Measurements from ENCODE around the gene RFT1. TPM values are rescaled to one million over a fixed set of nuclear protein-coding genes. Genes with fewer than 3 reads are reported as not detected.
A peak's percentile ranks its signal among the peaks of the same experiment; 100 is the strongest.

RFT1 gene
- total and polyA plus RNA-seq, 5 donors: 7.0 to 12.9 (median 12.4) TPM

DNA sequence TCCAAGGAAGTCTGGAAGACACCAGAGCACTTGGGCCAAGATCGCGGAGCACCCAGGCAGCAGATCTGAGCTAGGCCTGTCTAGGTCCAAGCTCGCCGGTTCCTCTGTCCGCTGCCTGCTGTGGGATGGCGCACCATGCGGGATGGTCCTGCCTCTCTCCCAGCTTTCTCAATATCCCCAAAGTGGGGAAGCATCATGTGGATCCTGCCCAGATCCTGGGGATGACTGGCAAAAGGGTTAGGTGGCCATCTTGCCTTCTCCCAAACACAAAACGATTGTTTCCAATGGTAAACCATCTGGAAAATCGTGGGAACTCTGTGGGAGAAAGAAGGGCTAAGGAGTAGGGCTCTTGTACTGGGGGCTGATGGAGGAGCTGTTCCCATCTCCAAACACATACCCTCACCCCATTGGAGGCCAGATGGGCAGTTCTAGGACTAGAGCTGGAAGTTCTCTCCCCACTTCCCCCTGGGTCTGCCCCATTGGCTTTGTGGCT is 39.6 kb upstream of the RFT1 start:
- no peaks in the 10 kb centered on the region for H3K27me3 ChIP-seq (ENCODE audit: control insufficient read depth, insufficient read depth)
- intact Hi-C loops (cut with DNase I): no loop called here
- DNase-seq (no peak), ATAC-seq (no peak)
- no peak overlapping the region for H3K27ac ChIP-seq (ENCODE audit: low read length)
- no peak overlapping the region for H3K4me3 ChIP-seq (ENCODE audit: low read length)
- peaks cover 7% of the 10 kb centered on the region for H3K4me1 ChIP-seq (ENCODE audit: control insufficient read depth, insufficient read depth, low read length)
- H3K9me3 ChIP-seq (ENCODE audit: control insufficient read depth, low read length): no peaks in the 10 kb centered on the region
- WGBS: 92% methylated on average over 9 of the region's 9 CpGs

GRCh38 chr3:53169045-53169831 is 39.0 kb upstream of the RFT1 start:
- peaks cover 7% of the 10 kb centered on the region for H3K4me1 ChIP-seq (ENCODE audit: control insufficient read depth, insufficient read depth, low read length)
- no peak overlapping the region for H3K27ac ChIP-seq (ENCODE audit: low read length)
- no peak for DNase-seq
- H3K27me3 ChIP-seq (ENCODE audit: control insufficient read depth, insufficient read depth): no peaks in the 10 kb centered on the region
- no peak overlapping the region for H3K4me3 ChIP-seq (ENCODE audit: low read length)
- H3K9me3 ChIP-seq (ENCODE audit: control insufficient read depth, low read length): no peaks in the 10 kb centered on the region
- intact Hi-C loops (cut with DNase I): no loop called here
- 78% methylated on average over 15 of the region's 15 CpGs for WGBS
- ATAC-seq: no peak

DNA sequence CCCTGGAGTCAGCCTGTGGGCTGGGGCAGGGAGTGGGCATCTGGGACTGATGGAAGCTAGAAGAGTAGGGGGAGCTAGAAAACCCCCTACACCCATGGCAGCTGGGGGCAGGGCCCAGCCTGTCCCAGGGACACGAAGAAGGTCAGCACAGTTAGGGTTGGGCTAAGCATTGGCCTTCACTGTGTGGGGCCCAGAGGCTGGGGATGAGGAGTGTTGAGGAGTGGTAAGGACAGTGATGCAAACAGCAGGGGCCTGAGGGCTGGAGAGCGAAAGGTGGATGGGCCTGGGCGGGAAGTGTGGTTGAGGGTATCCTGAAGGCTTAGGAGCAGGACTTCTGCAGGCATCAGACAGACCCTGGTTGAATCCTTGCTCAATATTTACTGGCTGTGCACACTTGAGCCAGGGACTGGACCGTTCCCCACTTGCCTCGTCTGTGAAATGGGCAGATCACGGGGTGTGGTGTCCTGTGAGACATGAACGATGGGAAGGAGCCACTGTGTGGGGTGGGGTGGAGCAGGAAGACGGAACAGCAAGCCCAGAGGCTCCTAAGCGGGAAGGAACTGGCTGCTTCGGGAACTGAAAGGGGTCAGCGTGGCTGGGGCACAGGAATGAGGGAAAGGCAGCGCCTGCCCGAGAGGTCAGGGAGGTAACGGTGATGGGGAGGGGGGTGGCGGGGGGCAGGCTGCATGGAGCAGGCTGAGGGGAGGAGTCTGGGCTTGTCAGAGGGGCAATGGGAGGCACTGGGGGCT is 38.1 kb upstream of the RFT1 start:
- H3K27ac ChIP-seq (ENCODE audit: low read length): no peak overlapping the region
- H3K4me1 ChIP-seq (ENCODE audit: control insufficient read depth, insufficient read depth, low read length): peaks cover 7% of the 10 kb centered on the region
- WGBS: 84% methylated on average over 15 of the region's 15 CpGs
- no peaks in the 10 kb centered on the region for H3K27me3 ChIP-seq (ENCODE audit: control insufficient read depth, insufficient read depth)
- ATAC-seq (peak in 1 of 2 donors; percentile 4), DNase-seq (peak in 2 of 3 donors; percentile 49 to 81)
- intact Hi-C loops (cut with DNase I): no loop called here
- no peak overlapping the region for H3K4me3 ChIP-seq (ENCODE audit: low read length)
- no peaks in the 10 kb centered on the region for H3K9me3 ChIP-seq (ENCODE audit: control insufficient read depth, low read length)

DNA sequence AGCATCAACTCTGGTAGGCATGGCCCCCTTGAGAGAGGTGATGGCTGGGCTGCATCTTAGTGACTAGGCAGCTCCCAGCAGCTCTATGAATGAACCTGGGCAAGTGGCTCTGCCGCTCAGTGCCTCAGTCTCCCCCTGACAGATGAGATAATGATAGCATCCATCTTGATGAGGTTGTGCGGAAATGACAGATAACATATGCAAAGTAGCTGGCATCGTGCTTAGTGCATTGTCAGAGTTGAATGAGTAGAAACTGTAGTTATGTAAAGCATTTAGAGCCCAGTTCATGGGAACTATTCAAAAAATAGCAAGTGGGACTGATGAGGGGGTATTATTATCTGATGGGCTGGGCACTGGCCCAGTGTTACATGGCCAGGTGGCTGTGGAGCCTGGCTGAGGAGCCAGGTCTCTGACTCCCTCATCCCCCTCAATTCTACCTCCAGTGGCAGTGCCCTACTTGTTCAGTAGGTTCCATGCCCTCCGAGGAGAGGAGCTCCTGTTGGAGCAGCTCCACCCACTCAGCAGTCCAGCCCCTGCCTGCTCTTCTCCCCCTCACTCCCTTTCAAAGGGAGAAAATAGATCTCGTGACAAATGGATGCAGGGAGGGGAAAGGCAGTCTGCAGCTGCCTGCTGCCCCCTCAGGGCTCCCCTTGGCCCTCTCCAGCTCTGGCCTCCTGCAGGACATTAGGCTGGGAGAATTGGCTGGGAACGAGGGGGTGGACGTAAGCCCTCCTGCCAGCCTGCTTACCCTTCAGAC is 37.4 kb upstream of the RFT1 start:
- no peak overlapping the region for H3K27ac ChIP-seq (ENCODE audit: low read length)
- 77% methylated on average over 7 of the region's 7 CpGs for WGBS
- H3K4me3 ChIP-seq (ENCODE audit: low read length): no peak overlapping the region

GRCh38 chr3:53166781-53167291 is 36.6 kb upstream of the RFT1 start:
- peak overlapping the region; percentile 26 for H3K27ac ChIP-seq (ENCODE audit: low read length)

More for the DNA sequence above, 37.4 kb upstream of the RFT1 start:
- intact Hi-C loops (cut with DNase I): no loop called here
- ATAC-seq: no peak
- H3K4me1 ChIP-seq (ENCODE audit: control insufficient read depth, insufficient read depth, low read length): peaks cover 12% of the 10 kb centered on the region
- no peaks in the 10 kb centered on the region for H3K9me3 ChIP-seq (ENCODE audit: control insufficient read depth, low read length)
- no peak for DNase-seq
- H3K27me3 ChIP-seq (ENCODE audit: control insufficient read depth, insufficient read depth): no peaks in the 10 kb centered on the region

GRCh38 chr3:53166206-53166605 is 36.0 kb upstream of the RFT1 start:
- DNase-seq: no peak
- H3K4me3 ChIP-seq (ENCODE audit: low read length): no peak overlapping the region
- peaks cover 16% of the 10 kb centered on the region for H3K4me1 ChIP-seq (ENCODE audit: control insufficient read depth, insufficient read depth, low read length)
- no peaks in the 10 kb centered on the region for H3K9me3 ChIP-seq (ENCODE audit: control insufficient read depth, low read length)
- 87% methylated on average over 4 of the region's 4 CpGs for WGBS
- ATAC-seq: no peak
- H3K27ac ChIP-seq (ENCODE audit: low read length): no peak overlapping the region
- H3K27me3 ChIP-seq (ENCODE audit: control insufficient read depth, insufficient read depth): no peaks in the 10 kb centered on the region
- intact Hi-C loops (cut with DNase I): no loop called here

More at GRCh38 chr3:53166781-53167291, 36.6 kb upstream of the RFT1 start:
- ATAC-seq: peak; percentile 84
- Histone ChIP-seq H3K4me1 (ENCODE audit: control insufficient read depth, insufficient read depth, low read length) (peaks cover 16% of the 10 kb centered on the region), H3K4me3 (ENCODE audit: low read length) (no peak overlapping the region), H3K9me3 (ENCODE audit: control insufficient read depth, low read length) (no peaks in the 10 kb centered on the region), H3K27me3 (ENCODE audit: control insufficient read depth, insufficient read depth) (no peaks in the 10 kb centered on the region)
- peak; percentile 82 to 92 (median 91) for DNase-seq
- intact Hi-C loops (cut with DNase I): no loop called here
- WGBS: 35% methylated on average over 9 of the region's 9 CpGs

GRCh38 chr3:53164911-53165310 is 34.7 kb upstream of the RFT1 start:
- Histone ChIP-seq H3K9me3 (ENCODE audit: control insufficient read depth, low read length) (no peaks in the 10 kb centered on the region), H3K27ac (ENCODE audit: low read length) (no peak overlapping the region), H3K4me3 (ENCODE audit: low read length) (no peak overlapping the region), H3K4me1 (ENCODE audit: control insufficient read depth, insufficient read depth, low read length) (peaks cover 20% of the 10 kb centered on the region), H3K27me3 (ENCODE audit: control insufficient read depth, insufficient read depth) (no peaks in the 10 kb centered on the region)
- no peak for ATAC-seq
- intact Hi-C loops (cut with DNase I): loop anchor here in 1 of 4 donors (5.0 kb wide), 1 partner anchor 48 kb away; no protein-coding TSS in a partner anchor
- 73% methylated on average over 9 of the region's 9 CpGs for WGBS
- no peak for DNase-seq

DNA sequence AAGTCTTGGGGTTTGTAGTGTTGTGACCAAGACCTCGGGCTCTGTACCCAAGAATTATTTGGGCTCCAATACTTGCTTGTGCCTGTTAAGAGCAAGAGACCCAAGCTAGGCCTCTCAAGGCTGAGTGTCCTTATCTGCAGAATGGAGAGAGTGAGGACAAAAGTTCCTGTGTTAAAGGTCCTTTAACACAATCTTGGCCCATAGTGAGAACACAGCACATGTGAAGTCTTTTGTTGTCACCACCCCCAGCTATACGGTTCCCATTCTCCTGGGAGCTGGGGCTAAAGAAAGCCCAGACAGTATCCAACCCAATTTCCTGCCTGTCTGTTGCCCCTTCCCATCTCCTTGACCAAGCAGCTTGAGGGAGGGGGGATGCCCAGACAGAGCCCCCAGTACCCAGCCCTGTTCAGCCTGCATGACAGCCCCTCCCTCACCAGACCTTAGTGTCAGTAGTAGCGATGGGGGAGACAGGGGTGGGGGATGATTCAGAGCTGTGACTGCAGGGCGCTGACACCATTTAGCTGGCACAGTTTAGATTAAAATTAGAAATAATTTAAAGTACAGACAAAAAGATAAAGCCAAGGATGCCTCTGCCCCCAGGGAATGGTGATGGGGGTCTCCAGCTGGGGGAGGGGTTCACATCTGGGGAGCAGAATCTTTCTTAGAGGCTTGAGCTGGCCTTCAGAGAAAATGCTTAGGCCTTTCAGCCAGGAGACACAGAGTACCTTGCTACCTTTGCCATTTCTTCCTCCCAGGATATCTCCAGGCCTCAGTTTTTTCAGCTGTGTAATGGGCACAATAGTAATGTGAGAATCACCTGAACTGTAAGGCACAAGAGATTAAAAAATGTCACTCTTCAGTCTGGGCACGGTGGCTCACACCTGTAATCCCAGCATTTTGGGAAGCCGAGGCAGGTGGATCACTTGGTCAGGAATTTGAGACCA is 33.5 kb upstream of the RFT1 start:
- H3K9me3 ChIP-seq (ENCODE audit: control insufficient read depth, low read length): no peaks in the 10 kb centered on the region
- 68% methylated on average over 6 of the region's 6 CpGs for WGBS
- intact Hi-C loops (cut with DNase I): loop anchor here in 1 of 4 donors (5.0 kb wide), 1 partner anchor 46 kb away; no protein-coding TSS in a partner anchor
- peaks cover 27% of the 10 kb centered on the region for H3K4me1 ChIP-seq (ENCODE audit: control insufficient read depth, insufficient read depth, low read length)
- no peak overlapping the region for H3K27ac ChIP-seq (ENCODE audit: low read length)
- H3K4me3 ChIP-seq (ENCODE audit: low read length): no peak overlapping the region
- no peak for ATAC-seq
- peak in 1 of 3 donors; percentile 10 for DNase-seq
- no peaks in the 10 kb centered on the region for H3K27me3 ChIP-seq (ENCODE audit: control insufficient read depth, insufficient read depth)

GRCh38 chr3:53162672-53163443 is 32.6 kb upstream of the RFT1 start:
- intact Hi-C loops (cut with DNase I): loop anchor here in 1 of 4 donors (5.0 kb wide), 1 partner anchor 46 kb away; no protein-coding TSS in a partner anchor
- WGBS: 59% methylated on average over 12 of the region's 12 CpGs
- ATAC-seq: no peak
- Histone ChIP-seq H3K27me3 (ENCODE audit: control insufficient read depth, insufficient read depth) (no peaks in the 10 kb centered on the region), H3K9me3 (ENCODE audit: control insufficient read depth, low read length) (no peaks in the 10 kb centered on the region), H3K4me1 (ENCODE audit: control insufficient read depth, insufficient read depth, low read length) (peaks cover 27% of the 10 kb centered on the region), H3K27ac (ENCODE audit: low read length) (peak overlapping the region; percentile 61), H3K4me3 (ENCODE audit: low read length) (peak overlapping the region; percentile 68)
- peak in 1 of 3 donors; percentile 11 for DNase-seq

Measured in right cardiac atrium (tissue), 5 donors.